Liver (tissue), 9 donors: ENCODE measurements around the gene DNAH17. TPM values are rescaled to one million over a fixed set of nuclear protein-coding genes. Genes with fewer than 3 reads are reported as not detected.

ENCODE experiments used
- DNase-seq: peaks from one replicate; pipeline ENCODE4 v3.0.0-alpha.2; 2017; ENCODE audit warnings: low spot score
- H3K27ac ChIP-seq, 2 donors: one replicate each; pipeline ENCODE4 v1.7.0; 2013; ENCODE audit warnings: inconsistent platforms in 2 of 2, low read length in 2 of 2, control low read depth in 1 of 2, low read depth in 1 of 2, mild to moderate bottlenecking in 1 of 2
- H3K27me3 ChIP-seq, 4 donors: one replicate each; pipeline versions ENCODE4 v1.6.1 to v1.7.0; 2013; ENCODE audit warnings: low read length in 3 of 4, inconsistent platforms in 1 of 4, mild to moderate bottlenecking in 1 of 4, moderate library complexity in 1 of 4; ENCODE audit not compliant: control insufficient read depth in 4 of 4, insufficient read depth in 4 of 4
- H3K36me3 ChIP-seq, 4 donors: one replicate each; pipeline versions ENCODE4 v1.6.1 to v1.7.0; 2013; ENCODE audit warnings: low read length in 3 of 4, mild to moderate bottlenecking in 3 of 4, low read depth in 1 of 4, moderate library complexity in 1 of 4; ENCODE audit not compliant: control insufficient read depth in 4 of 4, insufficient read depth in 3 of 4
- H3K4me1 ChIP-seq, 4 donors: one replicate each; pipeline versions ENCODE4 v1.6.1 to v1.7.0; 2013; ENCODE audit warnings: low read length in 3 of 4, mild to moderate bottlenecking in 3 of 4, moderate library complexity in 1 of 4; ENCODE audit not compliant: control insufficient read depth in 4 of 4, insufficient read depth in 4 of 4
- H3K4me3 ChIP-seq, 3 donors: one replicate each; pipeline versions ENCODE4 v1.6.1 to v1.7.0; 2013; ENCODE audit warnings: low read length in 3 of 3, control low read depth in 1 of 3, low read depth in 1 of 3, mild to moderate bottlenecking in 1 of 3
- H3K9ac ChIP-seq, 2 donors: one replicate each; pipeline ENCODE4 v1.7.0; 2013; ENCODE audit warnings: low read length in 2 of 2, mild to moderate bottlenecking in 2 of 2, moderate library complexity in 2 of 2, control low read depth in 1 of 2, low read depth in 1 of 2
- H3K9me3 ChIP-seq, 4 donors: one replicate each; pipeline versions ENCODE4 v1.6.1 to v1.7.0; 2013; ENCODE audit warnings: low read length in 3 of 4; ENCODE audit not compliant: control insufficient read depth in 4 of 4
- ATF3 ChIP-seq: IDR thresholded peaks from 2 replicates; pipeline ENCODE4 v1.6.1; 2016; ENCODE audit warnings: antibody characterized with exemption
- CTCF ChIP-seq: fragments of 150-350 bp; IDR thresholded peaks from 2 replicates; pipeline ENCODE4 v1.5.1; 2017; ENCODE audit warnings: improper control_type of control experiment, low read depth, low read length; ENCODE audit not compliant: missing input control
- EGR1 ChIP-seq, 2 donors: IDR thresholded peaks; 2 replicates each; pipeline ENCODE4 v1.6.1; 2016 to 2018; ENCODE audit warnings: antibody characterized with exemption in 2 of 2, low read depth in 2 of 2
- FOXA1 ChIP-seq: IDR thresholded peaks from 2 replicates; pipeline ENCODE4 v1.6.1; 2016; ENCODE audit warnings: antibody characterized with exemption
- FOXA2 ChIP-seq: IDR thresholded peaks from 2 replicates; pipeline ENCODE4 v1.6.1; 2016; ENCODE audit warnings: antibody characterized with exemption
- GABPA ChIP-seq, 2 donors: IDR thresholded peaks in 1 of 2; conservative IDR thresholded peaks in 1 of 2; 2 replicates each; pipeline ENCODE4 v1.6.1; 2016; ENCODE audit warnings: antibody characterized with exemption in 2 of 2, mild to moderate bottlenecking in 1 of 2, moderate library complexity in 1 of 2
- HNF4A ChIP-seq, 2 donors: conservative IDR thresholded peaks; 2 replicates each; pipeline ENCODE4 v1.6.1; 2016; ENCODE audit warnings: antibody characterized with exemption in 2 of 2, mild to moderate bottlenecking in 2 of 2
- HNF4G ChIP-seq: IDR thresholded peaks from 2 replicates; pipeline ENCODE4 v1.6.1; 2016; ENCODE audit warnings: antibody characterized with exemption
- JUND ChIP-seq, 2 donors: IDR thresholded peaks; 2 replicates each; pipeline ENCODE4 v1.6.1; 2016; ENCODE audit warnings: antibody characterized with exemption in 2 of 2
- MAX ChIP-seq: IDR thresholded peaks from 2 replicates; pipeline ENCODE4 v1.6.1; 2016; ENCODE audit warnings: antibody characterized with exemption
- NR2F2 ChIP-seq: IDR thresholded peaks from 2 replicates; pipeline ENCODE4 v1.6.1; 2016; ENCODE audit warnings: antibody characterized with exemption
- RAD21 ChIP-seq, 2 donors: IDR thresholded peaks; 2 replicates each; pipeline ENCODE4 v1.6.1; 2016; ENCODE audit warnings: antibody characterized with exemption in 2 of 2, mild to moderate bottlenecking in 2 of 2
- REST ChIP-seq: IDR thresholded peaks from 2 replicates; pipeline ENCODE4 v1.6.1; 2016; ENCODE audit warnings: antibody characterized with exemption, mild to moderate bottlenecking
- RXRA ChIP-seq, 2 donors: IDR thresholded peaks; 2 replicates each; pipeline ENCODE4 v1.6.1; 2017 to 2018; ENCODE audit warnings: antibody characterized with exemption in 2 of 2, mild to moderate bottlenecking in 1 of 2
- SP1 ChIP-seq: IDR thresholded peaks from 2 replicates; pipeline ENCODE4 v1.6.1; 2018; ENCODE audit warnings: antibody characterized with exemption, mild to moderate bottlenecking
- TAF1 ChIP-seq: conservative IDR thresholded peaks from 2 replicates; pipeline ENCODE4 v1.6.1; 2016; ENCODE audit warnings: antibody characterized with exemption, mild to moderate bottlenecking
- YY1 ChIP-seq: IDR thresholded peaks from 2 replicates; pipeline ENCODE4 v1.6.1; 2016; ENCODE audit warnings: antibody characterized with exemption, mild to moderate bottlenecking
- ZBTB33 ChIP-seq: IDR thresholded peaks from 2 replicates; pipeline ENCODE4 v1.6.1; 2016; ENCODE audit warnings: antibody characterized with exemption
- WGBS: extraction: QIAGEN DNeasy Blood & Tissue Kit; methylation state at CpG from one replicate; pipeline ENCODE4 v1.1.7; 2013; 5-methylcytosine and 5-hydroxymethylcytosine counted together
- polyA plus RNA-seq, 2 donors: library from polyadenylated mRNA; stranded (reverse) in 1 of 2; unstranded in 1 of 2; fragments of 200-250 nt in 1 of 2; fragments of >200 nt in 1 of 2; fragmentation: Nextera tagmentation in 1 of 2; extraction: Ambion mirVana in 1 of 2; gene quantifications; one replicate each; pipeline versions ENCODE4 v1.2.1 to v1.2.3, GENCODE V29; 2013 to 2015
- total RNA-seq, 2 donors: library from RNA; depleted of rRNA; stranded (reverse); fragments of >200 nt; gene quantifications; one replicate each; pipeline ENCODE4 v1.2.3, GENCODE V29; 2014
- donor health status: healthy.
- donor health status: healthy.
- donor health status: healthy.
- donor health status: healthy.
- donor health status: healthy.

DNAH17 gene
- total and polyA plus RNA-seq, 4 donors, result 0.09 to 0.79 TPM; not detected in 2

GRCh38 chr17:78611607-78612006, 34.4 kb upstream of the DNAH17 start:
- no peak overlapping the region for H3K27ac ChIP-seq
- TF ChIP-seq JUND (IDR thresholded peaks at IDR 0.05) (no peak), GABPA (IDR thresholded peaks at IDR 0.05 in 1 of 2, conservative IDR thresholded peaks at IDR 0.05 in 1 of 2) (no peak), HNF4A (conservative IDR thresholded peaks at IDR 0.05) (no peak), NR2F2 (peak; percentile 45), FOXA1 (no peak), REST (peak; percentile 24), MAX (no peak), RAD21 (IDR thresholded peaks at IDR 0.05) (no peak)
- no peaks in the 10 kb centered on the region for H3K27me3 ChIP-seq
- DNase-seq, result no peak
- 56% methylated on average over 6 of the region's 6 CpGs for WGBS
- no peaks in the 10 kb centered on the region for H3K4me1 ChIP-seq
- no peaks in the 10 kb centered on the region for H3K36me3 ChIP-seq
- H3K4me3 ChIP-seq, result no peak overlapping the region
- H3K9ac ChIP-seq, result no peak overlapping the region
- H3K9me3 ChIP-seq, result no peaks in the 10 kb centered on the region

GRCh38 chr17:78610951-78611511, 33.8 kb upstream of the DNAH17 start:
- Histone ChIP-seq H3K9me3 (no peaks in the 10 kb centered on the region), H3K36me3 (no peaks in the 10 kb centered on the region), H3K4me1 (no peaks in the 10 kb centered on the region), H3K27me3 (no peaks in the 10 kb centered on the region), H3K4me3 (no peak overlapping the region), H3K9ac (no peak overlapping the region), H3K27ac (no peak overlapping the region)
- DNase-seq, result no peak
- no peak for TF ChIP-seq EGR1 (IDR thresholded peaks at IDR 0.05; ENCODE audit: low read depth in 2 of 2)
- no peak for TF ChIP-seq ATF3
- no peak for TF ChIP-seq REST
- TF ChIP-seq SP1, result no peak
- no peak for TF ChIP-seq RXRA (IDR thresholded peaks at IDR 0.05)
- no peak for TF ChIP-seq TAF1
- no peak for TF ChIP-seq FOXA2
- no peak for TF ChIP-seq ZBTB33
- no peak for TF ChIP-seq HNF4A (conservative IDR thresholded peaks at IDR 0.05)
- no peak for TF ChIP-seq YY1
- TF ChIP-seq HNF4G, result no peak
- TF ChIP-seq FOXA1, result no peak
- no peak for TF ChIP-seq GABPA (IDR thresholded peaks at IDR 0.05 in 1 of 2, conservative IDR thresholded peaks at IDR 0.05 in 1 of 2)
- TF ChIP-seq CTCF, result no peak
- WGBS, result 52% methylated on average over 10 of the region's 10 CpGs
